Stimulated activated CD8-positive, alpha-beta memory T cell treated with anti-CD3 and anti-CD28 coated beads, Interleukin-2, amount 100 ng/mL, for 1 hour (primary cell): Measurements from ENCODE around the gene DUOXA1.

Source experiments
- DNase-seq, 2 donors: peaks; one replicate each; pipeline ENCODE4 v3.0.0-alpha.2; 2020; ENCODE audit warnings: low read depth in 2 of 2

The DUOXA1 gene

DNA sequence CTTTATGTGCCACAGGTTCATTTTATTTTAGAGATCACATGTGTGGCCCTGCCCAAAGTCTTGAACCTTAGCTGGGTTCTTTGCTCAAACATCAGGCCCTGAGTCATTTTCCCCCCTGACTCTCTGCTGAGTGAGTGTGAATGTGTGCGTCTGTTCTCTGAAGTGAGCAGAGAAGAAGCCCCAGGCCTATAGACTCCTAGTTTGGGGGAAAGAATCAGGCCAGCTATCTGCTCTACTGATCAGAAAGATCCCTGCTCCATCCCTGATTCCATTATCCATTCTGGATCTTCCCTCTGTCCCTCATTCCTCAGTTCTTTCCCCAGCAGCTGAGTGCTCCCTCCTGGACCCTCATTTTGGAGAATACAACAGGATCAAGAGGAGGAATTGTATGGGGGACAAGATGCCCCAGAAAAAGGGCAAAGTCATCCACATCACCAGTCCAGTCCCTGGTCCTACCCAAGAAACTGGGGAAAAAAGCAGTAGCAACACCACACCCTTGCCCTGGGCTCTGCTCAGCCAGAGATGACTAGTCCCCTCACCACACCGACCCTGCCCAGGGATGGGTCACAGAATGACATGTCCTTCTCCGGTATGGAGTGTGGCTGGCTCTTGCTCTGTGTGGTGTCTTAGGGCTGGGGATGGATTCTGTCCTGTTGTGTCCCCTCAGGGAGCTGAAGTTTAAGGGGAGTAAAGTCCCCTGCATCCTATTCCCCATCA is 3.3 kb upstream of the DUOXA1 start:
- DNase-seq = no peak

DNA sequence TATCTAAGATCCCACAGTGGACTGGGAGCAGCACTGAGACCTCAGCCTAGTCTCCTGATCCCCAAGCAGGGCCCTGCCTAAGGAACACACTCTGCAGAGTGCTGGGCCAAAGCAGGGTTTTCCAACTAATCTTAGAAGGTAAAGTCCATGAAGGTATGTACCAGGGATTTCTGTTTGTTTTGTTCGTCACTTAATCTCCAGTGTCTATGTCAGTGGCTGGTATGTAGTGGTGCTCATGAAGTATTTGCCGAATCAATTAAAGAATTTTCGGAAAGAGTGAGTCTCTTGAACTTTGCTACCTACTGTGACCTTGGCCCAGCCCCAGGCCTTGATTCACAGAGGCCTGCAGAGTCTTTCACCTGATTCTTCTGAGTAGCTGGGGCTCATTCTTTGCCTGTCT is 1.8 kb upstream of the DUOXA1 start:
- no peak for DNase-seq

DNA sequence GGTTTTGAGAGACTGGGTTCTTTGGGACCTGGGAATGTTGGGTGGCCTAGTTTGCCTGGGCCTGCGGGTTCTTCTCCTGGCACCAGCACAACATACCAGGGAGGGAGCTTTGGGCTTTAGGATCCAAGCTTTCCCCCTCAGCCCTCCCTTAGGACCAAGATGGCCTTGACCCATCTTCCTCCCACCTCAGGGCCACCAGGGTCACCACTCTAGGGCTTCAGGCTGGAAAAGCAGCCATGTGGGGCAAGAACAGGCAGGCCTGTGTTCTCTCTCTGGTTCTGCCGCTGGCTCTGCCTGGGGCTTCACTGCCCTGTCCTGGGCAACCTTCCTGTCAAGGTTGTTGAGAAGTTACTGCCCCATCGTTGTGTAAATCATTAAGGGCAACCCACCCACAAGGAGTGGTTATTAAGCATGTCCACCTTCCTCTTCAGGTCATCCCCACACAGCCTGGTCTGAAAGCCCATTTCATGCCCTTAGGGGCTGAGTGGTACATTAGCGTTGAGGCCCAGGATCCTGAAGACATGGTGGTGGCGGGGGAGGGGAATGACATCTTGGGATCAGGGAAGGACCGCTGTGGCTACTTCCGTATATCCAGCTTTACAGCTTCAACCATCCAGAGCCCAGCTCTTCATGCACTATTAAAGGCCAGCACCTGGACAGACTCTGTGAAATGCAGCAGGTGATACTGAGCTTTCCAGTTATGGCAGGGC is 767 bp upstream of the DUOXA1 start:
- DNase-seq = no peak

DNA sequence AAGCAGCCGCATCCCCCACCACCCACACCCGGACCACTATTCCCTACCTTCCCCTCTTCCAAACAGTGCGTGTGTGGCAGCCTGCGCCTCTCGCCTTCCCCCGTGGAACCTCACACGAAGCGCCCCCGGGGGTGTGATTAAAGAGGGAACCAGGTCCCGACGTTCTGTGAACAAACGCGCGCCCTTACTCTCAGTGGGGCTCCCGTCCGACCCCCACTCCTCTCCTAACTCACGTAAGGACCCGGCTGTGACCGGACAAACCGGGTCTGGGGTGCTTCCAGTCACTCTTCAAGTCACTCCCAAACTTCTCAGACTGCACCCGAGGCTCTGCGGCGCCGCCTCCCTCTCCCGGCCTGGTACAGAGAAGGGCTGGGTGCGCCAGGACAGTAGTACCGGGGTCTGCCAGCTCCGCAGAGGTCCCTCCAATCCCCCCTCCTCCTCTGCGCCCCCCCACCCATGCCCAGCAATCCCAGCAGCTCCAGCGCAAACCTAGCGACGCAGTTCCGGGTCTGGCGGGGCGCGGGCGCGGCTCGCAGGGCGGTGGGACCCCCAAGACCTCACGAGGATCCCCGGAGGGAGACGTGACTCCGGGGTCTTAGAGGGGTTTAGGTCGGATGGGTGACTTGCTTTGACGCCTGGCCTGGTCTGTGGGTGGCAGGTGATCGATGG is 574 bp downstream of the DUOXA1 start:
- no peak for DNase-seq

DNA sequence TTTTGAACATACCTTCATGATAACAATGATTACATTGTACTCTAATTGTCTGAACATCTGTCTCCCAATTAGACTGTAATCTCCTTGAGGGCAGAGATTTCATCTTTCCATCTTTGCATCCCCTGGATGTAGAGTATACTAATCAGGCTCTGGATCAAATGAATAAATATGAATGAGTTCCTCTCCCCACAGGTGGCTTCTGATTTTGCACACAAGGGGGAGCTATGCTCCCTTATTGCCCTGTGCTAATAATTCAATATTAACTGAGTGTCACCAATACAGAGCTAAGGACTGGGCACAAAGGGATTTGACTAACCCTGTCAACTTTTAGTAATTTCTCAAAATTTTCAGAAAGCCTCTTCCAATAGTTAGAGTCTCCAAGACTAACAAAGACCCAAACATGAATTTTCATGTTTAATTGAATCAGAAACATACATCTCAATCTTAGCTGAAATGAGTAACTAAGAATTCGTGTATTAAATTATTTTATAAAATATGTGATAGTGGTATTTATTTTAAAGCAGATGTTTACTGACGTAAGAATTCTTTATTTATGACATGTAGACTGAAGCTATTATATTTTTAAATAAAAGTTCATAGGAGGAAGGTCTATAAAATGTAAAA is 3.0 kb downstream of the DUOXA1 start:
- DNase-seq = peak in 1 of 2 donors; percentile 25

DNA sequence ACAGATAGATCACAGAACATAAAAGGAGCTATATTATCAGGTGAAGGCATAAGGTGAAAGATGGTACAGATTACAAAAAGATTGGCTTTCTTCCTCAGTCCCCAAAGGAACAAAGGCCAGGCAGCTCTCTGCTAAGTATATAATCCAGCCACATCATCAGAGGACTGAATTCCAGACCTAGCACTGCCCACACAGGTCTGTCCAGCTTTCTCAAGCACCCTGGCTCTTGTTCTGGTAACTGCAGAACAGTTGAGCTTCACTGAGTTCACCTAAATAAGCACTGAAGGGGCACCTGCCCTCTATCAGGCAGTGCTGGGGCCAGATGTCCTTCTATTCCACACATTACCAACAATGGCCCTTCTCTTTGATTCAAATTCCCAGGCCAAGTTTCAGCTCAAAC is 6.3 kb downstream of the DUOXA1 start:
- no peak for DNase-seq

DNA sequence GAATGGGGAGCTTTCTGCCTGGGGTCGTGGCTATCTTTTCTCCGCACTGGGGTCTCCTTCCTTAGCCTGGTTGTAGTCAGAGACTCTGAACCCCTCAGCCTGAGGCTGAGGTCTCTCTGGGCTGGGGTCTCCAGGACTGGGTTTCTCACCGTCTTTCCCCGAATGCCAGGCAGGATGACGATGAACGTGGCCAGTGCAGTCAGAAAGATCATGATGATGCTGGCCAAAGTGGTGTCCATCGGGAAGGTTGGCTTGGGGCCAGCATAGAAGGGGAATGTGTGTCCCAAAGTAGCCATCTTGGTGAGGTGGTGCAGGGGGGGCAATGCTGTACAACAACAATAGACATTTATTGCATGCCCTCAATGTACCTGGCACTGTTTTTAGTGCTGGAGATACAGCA is 7.0 kb downstream of the DUOXA1 start:
- DNase-seq = no peak

DNA sequence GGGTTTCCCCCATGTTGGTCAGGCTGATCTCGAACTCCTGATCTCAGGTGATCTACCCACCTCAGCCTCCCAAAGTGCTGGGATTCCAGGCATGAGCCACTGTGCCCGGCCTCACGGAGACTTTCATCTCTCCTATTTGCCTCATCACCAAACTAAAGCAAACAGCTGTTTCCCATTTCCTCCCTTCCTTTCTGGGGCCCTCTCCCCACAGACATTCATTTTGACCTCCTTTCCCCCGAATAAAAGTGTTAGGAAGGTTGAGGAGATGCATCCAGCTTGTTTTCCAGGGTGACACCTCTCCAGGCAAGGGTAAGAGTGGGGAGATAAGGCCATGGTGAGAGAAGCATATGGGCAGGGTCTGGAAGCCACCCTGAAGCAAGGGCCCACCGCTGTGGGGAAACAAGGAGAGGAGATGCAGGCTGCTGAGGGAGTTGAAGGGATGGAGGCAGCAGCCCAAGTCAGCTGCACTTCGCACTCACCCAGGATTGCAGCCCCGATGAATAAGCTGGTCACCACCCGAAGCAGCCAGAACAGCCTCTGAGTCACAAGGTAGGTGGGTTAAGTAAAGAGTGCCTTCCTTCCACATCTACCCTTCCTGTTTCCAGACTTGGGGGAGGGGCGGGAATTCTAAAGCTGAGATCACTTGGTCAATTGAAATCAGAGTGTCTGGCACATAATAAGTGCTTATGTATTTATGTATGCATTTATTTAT is 7.8 kb downstream of the DUOXA1 start:
- DNase-seq = no peak

DNA sequence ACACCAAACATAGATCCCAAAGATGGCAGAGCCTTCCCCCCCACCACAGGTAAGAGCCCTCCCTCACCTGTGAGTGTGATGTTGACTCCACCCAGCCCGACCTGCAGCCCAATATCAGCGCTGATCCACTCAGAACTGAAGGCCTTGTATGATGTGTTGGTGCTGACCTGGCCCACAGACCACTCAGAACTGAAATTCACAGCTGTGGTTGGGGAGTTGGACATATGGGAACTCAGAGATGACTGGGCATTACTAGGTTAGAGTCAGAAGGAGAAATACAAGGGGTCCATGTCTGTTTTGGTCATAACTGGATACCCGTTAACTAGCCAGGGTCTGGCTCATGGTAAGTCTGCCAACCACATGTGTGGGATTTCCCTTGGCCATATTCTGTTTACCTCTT is 8.7 kb downstream of the DUOXA1 start:
- DNase-seq = no peak

DNA sequence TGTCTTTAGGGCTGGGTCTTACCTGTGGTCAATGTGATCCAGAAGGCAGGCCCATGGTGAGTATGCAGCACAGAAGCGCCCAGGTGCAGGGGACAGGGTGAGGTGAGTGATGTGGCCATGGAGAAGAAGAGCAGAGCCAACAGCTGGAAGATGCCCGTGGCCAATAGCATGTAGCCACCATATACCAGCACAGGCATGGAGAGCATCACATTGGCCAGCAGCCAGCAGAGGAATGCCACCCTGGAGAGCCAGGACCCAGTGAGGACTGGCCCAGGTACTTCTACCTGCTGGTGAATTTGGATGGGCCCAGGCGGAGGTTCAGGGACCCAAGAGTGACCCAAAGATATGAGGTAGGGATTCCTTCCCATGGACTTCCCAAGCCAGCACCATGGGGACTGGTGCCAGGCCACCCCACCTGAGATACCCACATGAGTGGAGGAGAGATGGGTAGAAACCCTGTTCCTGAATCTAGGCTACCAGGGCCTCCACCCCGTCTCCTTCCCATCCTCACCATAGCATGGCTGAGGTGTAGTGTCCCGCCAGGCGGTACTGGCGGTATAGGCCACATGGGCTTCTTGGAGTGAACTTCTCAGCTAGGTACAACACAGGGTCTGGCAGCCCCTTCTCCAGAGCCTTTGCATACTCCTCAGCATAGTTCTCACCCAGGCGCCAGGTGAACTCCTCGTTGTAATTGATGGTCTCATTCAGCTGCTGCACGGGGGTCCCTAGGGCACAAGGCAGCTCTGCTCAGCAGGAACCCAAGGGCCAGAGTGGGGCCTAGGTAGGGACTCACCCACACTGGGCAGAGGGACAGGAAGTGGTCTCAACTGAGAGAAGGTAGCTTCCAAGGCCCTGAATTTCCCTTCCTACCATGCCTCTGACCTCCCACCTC is 9.4 kb downstream of the DUOXA1 start:
- DNase-seq = no peak

DNA sequence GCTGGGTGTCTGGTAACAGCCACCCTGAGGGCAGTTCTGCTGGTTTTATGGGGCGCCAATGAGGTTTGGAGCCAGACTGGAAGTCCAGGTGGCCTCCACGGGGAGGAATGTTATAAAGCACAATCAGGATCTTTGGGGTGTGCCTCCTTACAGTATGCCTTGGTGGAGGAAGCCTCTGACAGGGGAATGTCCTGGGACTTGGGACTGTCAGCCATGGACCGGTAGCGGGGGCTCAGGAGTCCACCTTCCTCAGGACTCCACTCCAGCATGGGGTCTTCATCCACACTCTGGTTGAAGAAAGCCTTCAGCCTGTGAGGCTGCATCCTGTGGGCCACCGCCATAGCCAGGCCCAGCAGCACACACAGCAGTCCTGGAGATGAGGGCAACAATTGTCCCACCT is 10.7 kb downstream of the DUOXA1 start:
- DNase-seq = no peak

DNA sequence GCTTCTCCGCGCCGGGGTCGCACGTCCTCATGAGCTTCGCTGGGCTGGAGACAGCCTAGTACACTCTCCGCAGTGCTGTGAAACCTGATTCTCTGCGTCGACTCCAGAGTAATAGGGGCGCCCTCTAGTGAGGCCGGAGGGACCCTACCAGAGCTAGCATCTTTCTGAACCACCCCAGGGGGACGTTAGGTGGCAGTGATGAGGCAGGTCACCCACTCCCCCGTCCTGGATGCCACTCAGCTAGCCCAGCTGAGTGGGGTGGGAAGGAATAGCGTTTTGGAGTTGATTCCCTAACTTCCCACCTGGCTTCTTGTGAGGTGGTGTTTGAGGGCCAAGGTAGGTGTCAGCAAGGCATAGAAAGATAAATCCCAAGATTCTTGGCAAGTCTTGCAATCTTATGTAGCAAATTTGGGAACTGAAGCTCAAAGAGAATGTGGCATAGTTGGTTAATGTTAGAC is 11.5 kb downstream of the DUOXA1 start:
- DNase-seq = peak; percentile 55 to 72

DNA sequence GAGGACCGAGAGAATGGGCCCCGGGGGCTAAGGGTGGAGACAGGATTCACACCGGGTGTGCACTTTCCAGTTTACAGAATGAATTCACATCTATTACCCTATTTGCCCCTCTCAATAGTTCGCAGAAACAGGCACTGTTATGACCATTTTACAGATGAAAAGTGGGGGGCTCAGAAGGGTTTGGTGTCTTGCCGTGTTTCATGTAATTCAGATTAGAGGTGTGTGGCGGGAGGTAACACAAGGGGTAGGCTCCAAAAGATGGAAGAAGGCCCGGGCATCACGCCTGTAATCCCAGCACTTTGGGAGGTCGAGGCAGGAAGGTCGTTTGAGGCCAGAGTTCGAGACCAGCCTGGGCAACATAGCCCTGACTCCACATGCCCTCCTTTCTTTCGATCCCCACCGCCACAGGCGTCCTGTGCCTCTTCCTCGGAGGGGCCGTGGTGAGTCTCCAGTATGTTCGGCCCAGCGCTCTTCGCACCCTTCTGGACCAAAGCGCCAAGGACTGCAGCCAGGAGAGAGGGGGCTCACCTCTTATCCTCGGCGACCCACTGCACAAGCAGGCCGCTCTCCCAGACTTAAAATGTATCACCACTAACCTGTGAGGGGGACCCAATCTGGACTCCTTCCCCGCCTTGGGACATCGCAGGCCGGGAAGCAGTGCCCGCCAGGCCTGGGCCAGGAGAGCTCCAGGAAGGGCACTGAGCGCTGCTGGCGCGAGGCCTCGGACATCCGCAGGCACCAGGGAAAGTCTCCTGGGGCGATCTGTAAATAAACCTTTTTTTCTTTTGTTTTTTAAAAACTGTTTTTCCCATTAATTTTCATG is 12.2 kb downstream of the DUOXA1 start:
- no peak for DNase-seq

DNA sequence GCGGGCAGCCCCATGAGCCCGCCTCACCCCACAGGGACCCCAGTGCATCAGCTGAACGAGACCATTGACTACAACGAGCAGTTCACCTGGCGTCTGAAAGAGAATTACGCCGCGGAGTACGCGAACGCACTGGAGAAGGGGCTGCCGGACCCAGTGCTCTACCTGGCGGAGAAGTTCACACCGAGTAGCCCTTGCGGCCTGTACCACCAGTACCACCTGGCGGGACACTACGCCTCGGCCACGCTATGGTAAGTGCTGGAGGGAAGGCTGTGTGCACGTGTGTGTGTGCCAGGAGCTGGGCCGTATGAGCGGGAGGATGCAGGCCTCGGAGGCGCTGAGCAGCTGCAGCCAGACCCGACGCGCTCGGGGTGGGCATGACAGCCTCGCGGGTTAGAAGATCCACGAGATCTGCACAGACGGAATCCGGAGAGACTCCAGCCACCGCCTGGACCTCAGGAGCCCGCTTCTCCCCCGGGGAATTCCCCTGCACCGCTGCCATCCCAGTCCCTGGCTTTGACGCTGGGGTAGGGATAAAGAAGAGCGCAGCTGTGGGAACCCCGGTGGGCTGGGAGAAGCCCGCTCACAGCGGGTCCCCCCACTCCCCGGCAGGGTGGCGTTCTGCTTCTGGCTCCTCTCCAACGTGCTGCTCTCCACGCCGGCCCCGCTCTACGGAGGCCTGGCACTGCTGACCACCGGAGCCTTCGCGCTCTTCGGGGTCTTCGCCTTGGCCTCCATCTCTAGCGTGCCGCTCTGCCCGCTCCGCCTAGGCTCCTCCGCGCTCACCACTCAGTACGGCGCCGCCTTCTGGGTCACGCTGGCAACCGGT is 13.0 kb downstream of the DUOXA1 start:
- DNase-seq = no peak

DNA sequence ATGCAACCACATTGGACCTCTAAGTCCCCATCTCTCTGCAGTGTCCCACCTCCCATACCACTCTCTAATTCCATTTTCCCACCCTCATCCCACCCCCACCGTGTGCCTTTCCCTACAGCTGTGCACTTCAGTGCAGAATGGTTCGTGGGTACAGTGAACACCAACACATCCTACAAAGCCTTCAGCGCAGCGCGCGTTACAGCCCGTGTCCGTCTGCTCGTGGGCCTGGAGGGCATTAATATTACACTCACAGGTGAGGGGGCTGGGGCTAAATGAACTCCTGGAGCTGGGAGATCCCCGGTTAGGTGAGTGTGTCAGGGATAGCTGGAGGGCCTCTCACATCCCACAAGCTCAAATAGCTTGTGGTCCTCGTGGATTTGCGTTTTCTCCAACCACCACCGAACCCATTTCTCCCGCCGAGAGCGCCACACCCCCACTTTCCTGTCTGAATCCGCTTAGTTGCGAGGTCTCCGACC is 13.6 kb downstream of the DUOXA1 start:
- no peak for DNase-seq

DNA sequence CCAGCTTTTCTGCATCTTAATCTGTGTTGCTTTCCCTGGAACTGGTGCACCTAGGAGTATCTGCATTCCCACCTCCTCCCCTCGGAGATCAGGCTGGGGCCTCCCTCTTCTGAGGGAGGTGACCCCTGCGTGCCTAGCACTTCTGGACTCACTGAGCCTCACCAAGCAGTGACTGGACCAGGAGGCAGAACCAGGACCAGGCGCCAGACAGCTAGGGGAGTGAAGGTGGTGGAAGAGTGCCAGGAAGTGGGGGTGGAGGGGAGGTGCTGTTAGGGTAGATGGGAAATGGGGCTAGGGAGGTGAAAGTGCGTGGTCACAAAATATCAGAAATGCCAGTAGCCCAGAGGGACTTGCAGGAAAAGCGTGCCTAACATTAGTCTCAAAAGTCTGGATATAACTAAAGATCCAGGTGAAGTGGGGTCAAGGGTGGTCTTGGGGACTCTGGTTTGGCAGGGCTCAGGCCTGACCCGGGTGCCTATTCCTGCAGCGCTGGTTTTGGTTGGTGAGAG is 14.3 kb downstream of the DUOXA1 start:
- no peak for DNase-seq

DNA sequence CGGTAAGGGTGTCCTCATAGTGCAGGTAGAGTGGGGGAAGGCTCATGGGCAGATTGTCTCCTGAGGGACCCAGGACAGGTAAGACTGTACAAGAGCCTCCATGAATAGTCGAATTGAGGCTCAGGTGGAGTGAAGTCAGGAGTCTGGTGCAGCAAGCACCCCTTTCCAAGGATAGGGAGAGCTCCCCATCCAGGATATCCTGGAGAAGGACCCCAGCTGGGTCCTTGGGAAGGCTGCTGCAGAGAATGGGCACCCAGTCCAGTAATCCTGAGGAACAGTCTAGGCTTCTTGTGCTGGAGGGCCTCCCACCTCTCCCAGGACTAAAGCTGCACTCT is 15.0 kb downstream of the DUOXA1 start:
- no peak for DNase-seq

DNA sequence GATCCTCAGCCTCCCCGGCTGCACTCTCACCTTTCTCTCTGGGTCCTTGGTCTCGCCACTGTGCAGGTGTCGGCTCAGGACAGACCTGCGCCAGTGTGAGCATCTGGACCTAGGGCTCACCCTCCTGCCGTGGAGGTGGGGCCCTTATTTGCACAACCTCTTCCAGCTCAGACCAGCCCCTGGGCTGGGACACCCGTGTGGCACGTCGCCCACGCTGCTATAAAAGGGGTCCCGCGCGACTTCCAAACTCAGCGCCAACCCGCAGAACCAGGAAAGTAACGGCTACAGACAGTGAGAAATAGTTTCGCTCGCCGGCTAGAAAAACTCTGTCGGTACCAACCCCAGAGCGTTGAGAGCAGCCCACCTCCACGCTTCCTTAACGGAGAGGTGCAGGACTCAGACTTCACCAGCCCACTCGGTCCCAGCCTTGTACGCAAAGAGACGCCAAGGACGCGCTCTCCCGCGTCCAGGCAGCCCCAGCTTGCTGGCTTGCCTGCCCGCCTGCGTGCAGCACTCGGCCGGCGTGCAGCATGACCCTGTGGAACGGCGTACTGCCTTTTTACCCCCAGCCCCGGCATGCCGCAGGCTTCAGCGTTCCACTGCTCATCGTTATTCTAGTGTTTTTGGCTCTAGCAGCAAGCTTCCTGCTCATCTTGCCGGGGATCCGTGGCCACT is 15.5 kb downstream of the DUOXA1 start, which contains the start of the genes DUOX2 and DUOXA2:
Gene DUOX2, minus strand, starts transcription at position 97 of the 675 bp plus-strand sequence. CDS start 761 bp downstream, outside the sequence.
Gene DUOXA2, plus strand, starts transcription at position 251 of the 675 bp plus-strand sequence. Its CDS starts 280 bp downstream, at position 531.
- no peak for DNase-seq
